Esophagus squamous epithelium (tissue), 5 donors: ENCODE data around the gene C9orf43. TPM values are rescaled to one million over a fixed set of nuclear protein-coding genes. Genes with fewer than 3 reads are reported as not detected.
A peak's percentile ranks its signal among the peaks of the same experiment; 100 is the strongest.

Source experiments
- DNase-seq: peaks from one replicate; lab custom pipeline; 2025; lab: John Stamatoyannopoulos, UW
- H3K27ac ChIP-seq, 4 donors: fragments of 200-600 bp; sonication (generic); one replicate each; pipeline ENCODE4 v1.5.1; 2016 to 2019; ENCODE audit warnings: mild to moderate bottlenecking in 1 of 4
- H3K27me3 ChIP-seq, 4 donors: fragments of 200-600 bp; sonication (generic); 1 replicate in 3 of 4; 2 replicates in 1 of 4; pipeline versions ENCODE4 v1.5.1 to v1.6.0; 2017 to 2021; ENCODE audit warnings: antibody characterized with exemption in 1 of 4
- H3K36me3 ChIP-seq, 3 donors: fragments of 200-600 bp; sonication (generic); one replicate each; pipeline ENCODE4 v1.5.1; 2016 to 2019
- H3K4me1 ChIP-seq, 3 donors: fragments of 200-600 bp; sonication (generic); one replicate each; pipeline ENCODE4 v1.5.1; 2017 to 2019
- H3K4me3 ChIP-seq, 4 donors: fragments of 200-600 bp; sonication (generic); 1 replicate in 3 of 4; 2 replicates in 1 of 4; pipeline ENCODE4 v1.5.1; 2016 to 2019; ENCODE audit warnings: mild to moderate bottlenecking in 2 of 4, moderate library complexity in 1 of 4
- H3K9me3 ChIP-seq, 3 donors: fragments of 200-600 bp; sonication (generic); one replicate each; pipeline ENCODE4 v1.5.1; 2016 to 2019
- POLR2A ChIP-seq, 4 donors: fragments of 450-650 bp; IDR thresholded peaks; one replicate each; pipeline ENCODE4 v1.6.1; 2017; ENCODE audit warnings: antibody characterized with exemption in 4 of 4, mild to moderate bottlenecking in 4 of 4, moderate library complexity in 3 of 4
- WGBS, 2 donors: methylation state at CpG; one replicate each; pipeline ENCODE4 v1.1.5; 2018; 5-methylcytosine and 5-hydroxymethylcytosine counted together
- intact Hi-C: fragments of 100-400 bp; cut with DNase I; formaldehyde crosslinking; loops from one replicate; pipeline ENCODE4 v1.15.0; 2022
- total RNA-seq, 4 donors: library from RNA; depleted of rRNA; stranded (reverse); fragments of >200 nt; gene quantifications; one replicate each; pipeline ENCODE4 v1.1.0, GENCODE V29; 2016
- TF ChIP-seq, protein P1 (sequence below), 6 experiments: fragments of 450-650 bp in 4 of 6; fragments of 200-600 bp in 2 of 6; sonication (generic) in 2 of 6; IDR thresholded peaks; one replicate each; pipeline ENCODE4 v1.5.1; 2016 to 2019; ENCODE audit warnings: antibody characterized with exemption in 6 of 6, mild to moderate bottlenecking in 4 of 6, moderate library complexity in 4 of 6
- donor health status: DM: yes; HTN: yes; CAD: no.

The C9orf43 gene
- total RNA-seq, 4 donors from 2014 or later = 0.32 to 0.79 (median 0.38) TPM

DNA sequence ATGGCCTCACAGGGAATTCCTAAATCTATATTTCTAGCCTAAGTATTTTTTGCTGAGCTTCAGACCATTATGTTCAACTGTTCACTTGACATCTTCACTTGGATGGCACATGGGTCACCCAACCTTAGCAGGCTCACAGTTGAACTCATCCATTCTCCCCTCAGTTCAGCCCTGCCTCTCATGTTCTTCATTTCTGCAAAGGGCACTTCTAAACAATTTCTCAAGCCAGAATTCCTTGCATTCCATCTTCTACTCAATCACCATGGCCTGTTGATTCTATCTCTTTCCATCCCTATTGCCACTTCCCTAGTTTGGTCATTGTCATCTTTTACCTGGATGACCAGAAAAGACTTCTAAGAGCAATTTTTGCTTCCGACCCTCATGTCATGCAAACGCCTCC lies 45.7 kb downstream of the C9orf43 start:
- Histone ChIP-seq H3K9me3 (no peaks in the 10 kb centered on the region), H3K27me3 (no peaks in the 10 kb centered on the region), H3K36me3 (no peaks in the 10 kb centered on the region), H3K4me1 (peaks cover 0 to 28% (median 15%) of the 10 kb centered on the region in 3 donors), H3K27ac (peak overlapping the region; percentile 64 to 83 (median 82)), H3K4me3 (no peak overlapping the region)
- no peak for DNase-seq
- no peak for TF ChIP-seq POLR2A (IDR thresholded peaks at IDR 0.05)
- TF ChIP-seq, protein P1, sequence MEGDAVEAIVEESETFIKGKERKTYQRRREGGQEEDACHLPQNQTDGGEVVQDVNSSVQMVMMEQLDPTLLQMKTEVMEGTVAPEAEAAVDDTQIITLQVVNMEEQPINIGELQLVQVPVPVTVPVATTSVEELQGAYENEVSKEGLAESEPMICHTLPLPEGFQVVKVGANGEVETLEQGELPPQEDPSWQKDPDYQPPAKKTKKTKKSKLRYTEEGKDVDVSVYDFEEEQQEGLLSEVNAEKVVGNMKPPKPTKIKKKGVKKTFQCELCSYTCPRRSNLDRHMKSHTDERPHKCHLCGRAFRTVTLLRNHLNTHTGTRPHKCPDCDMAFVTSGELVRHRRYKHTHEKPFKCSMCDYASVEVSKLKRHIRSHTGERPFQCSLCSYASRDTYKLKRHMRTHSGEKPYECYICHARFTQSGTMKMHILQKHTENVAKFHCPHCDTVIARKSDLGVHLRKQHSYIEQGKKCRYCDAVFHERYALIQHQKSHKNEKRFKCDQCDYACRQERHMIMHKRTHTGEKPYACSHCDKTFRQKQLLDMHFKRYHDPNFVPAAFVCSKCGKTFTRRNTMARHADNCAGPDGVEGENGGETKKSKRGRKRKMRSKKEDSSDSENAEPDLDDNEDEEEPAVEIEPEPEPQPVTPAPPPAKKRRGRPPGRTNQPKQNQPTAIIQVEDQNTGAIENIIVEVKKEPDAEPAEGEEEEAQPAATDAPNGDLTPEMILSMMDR (IDR thresholded peaks at IDR 0.05) = no peak
- WGBS, 2 donors = 95 to 96% methylated on average over 2 of the region's 2 CpGs
- intact Hi-C loops = loop anchor here (5.0 kb wide), 1 partner anchor 131 kb away; no protein-coding TSS in a partner anchor

DNA sequence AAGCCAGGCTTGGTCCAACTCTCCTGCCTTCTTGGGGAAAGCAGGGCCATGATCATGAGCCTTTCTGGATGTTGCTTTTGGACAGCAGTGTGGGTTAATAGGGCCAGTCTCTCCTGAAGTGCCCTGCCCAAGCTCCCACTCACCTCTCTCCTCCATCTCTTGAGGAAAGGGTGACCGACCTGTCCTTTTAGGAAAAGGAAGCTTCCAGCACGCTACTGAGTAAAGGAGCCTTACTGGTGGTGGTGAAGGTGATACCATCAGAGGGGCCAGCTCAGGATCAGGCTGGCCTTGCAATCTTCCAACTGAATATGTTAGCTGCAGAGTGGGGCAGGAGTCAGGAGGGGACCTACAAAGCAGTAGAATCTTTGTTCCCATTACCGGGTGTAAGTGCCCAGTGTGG lies 50.7 kb downstream of the C9orf43 start:
- intact Hi-C loops = no loop called here
- no peak for DNase-seq
- 82 to 93% methylated on average over 2 to 3 of the region's 3 CpGs for WGBS, 2 donors

DNA sequence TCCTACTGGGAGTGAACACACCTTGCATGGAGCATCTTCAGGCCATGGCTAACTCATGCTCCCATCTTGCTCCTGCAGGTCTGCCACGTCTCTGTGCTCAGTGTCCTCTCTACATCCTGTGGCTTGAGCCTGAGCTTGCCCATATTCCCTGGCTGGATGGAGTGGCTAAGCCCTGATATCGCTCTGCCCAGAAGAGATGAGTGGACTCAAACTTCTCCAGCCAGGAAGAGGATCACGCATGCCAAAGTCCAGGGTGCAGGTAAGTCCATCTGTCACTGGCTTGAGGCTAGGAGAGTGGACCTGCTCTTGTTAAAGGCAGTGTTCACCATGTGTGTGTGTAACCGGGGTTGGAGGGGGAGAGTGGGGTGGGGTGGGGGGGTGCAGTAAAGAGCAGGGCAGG lies 51.4 kb downstream of the C9orf43 start:
- intact Hi-C loops = no loop called here
- no peaks in the 10 kb centered on the region for H3K9me3 ChIP-seq
- no peaks in the 10 kb centered on the region for H3K36me3 ChIP-seq
- WGBS, 2 donors = 91 to 100% methylated on average over 2 to 4 of the region's 4 CpGs
- H3K27ac ChIP-seq = no peak overlapping the region
- no peak for TF ChIP-seq POLR2A (IDR thresholded peaks at IDR 0.05)
- TF ChIP-seq, protein P1 (IDR thresholded peaks at IDR 0.05) = no peak
- no peak for DNase-seq
- peaks cover 6 to 28% (median 10%) of the 10 kb centered on the region in 3 donors for H3K4me1 ChIP-seq
- no peak overlapping the region for H3K4me3 ChIP-seq
- peaks cover 0 to 12% (median 0%) of the 10 kb centered on the region in 4 donors for H3K27me3 ChIP-seq

More for the DNA sequence above, 50.7 kb downstream of the C9orf43 start:
- H3K4me1 ChIP-seq = peaks cover 6 to 30% (median 10%) of the 10 kb centered on the region in 3 donors
- no peak overlapping the region for H3K4me3 ChIP-seq
- TF ChIP-seq, protein P1 (IDR thresholded peaks at IDR 0.05) = no peak
- TF ChIP-seq POLR2A (IDR thresholded peaks at IDR 0.05) = no peak
- no peaks in the 10 kb centered on the region for H3K9me3 ChIP-seq
- H3K36me3 ChIP-seq = no peaks in the 10 kb centered on the region
- H3K27me3 ChIP-seq = peaks cover 0 to 12% (median 0%) of the 10 kb centered on the region in 4 donors
- H3K27ac ChIP-seq = no peak overlapping the region

DNA sequence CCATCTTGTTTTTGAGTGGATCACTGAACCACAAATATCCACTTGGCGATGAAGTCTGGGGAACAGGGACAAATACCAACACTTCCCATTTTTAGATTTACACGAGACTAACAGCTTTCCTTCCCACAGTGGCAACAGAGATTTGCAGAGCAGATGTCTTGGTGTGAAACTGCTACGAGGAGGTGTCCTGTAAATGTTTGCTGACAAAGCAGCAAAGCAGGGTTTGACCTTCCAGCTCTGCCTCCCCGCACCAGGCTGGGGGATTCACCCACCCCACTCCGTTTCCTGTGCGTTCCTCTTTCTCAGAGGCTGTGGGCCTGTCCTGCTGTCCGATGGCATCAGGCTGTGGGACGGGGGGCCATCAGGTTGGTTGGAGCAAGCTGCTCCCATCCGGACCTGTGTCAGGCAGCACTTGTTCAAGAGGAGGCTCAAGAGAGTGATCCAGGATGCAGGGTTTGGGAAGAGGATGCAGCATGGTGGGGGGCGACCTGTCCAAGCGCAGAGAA lies 52.3 kb downstream of the C9orf43 start:
- no peak for DNase-seq
- Histone ChIP-seq H3K27me3 (peaks cover 0 to 12% (median 0%) of the 10 kb centered on the region in 4 donors), H3K4me1 (peaks cover 6 to 28% (median 10%) of the 10 kb centered on the region in 3 donors), H3K9me3 (no peaks in the 10 kb centered on the region), H3K27ac (no peak overlapping the region), H3K36me3 (no peaks in the 10 kb centered on the region), H3K4me3 (peak overlapping the region in 1 of 4 donors; percentile 67)
- no peak for TF ChIP-seq POLR2A (IDR thresholded peaks at IDR 0.05)
- 84 to 93% methylated on average over 4 to 8 of the region's 11 CpGs for WGBS, 2 donors
- intact Hi-C loops = no loop called here

DNA sequence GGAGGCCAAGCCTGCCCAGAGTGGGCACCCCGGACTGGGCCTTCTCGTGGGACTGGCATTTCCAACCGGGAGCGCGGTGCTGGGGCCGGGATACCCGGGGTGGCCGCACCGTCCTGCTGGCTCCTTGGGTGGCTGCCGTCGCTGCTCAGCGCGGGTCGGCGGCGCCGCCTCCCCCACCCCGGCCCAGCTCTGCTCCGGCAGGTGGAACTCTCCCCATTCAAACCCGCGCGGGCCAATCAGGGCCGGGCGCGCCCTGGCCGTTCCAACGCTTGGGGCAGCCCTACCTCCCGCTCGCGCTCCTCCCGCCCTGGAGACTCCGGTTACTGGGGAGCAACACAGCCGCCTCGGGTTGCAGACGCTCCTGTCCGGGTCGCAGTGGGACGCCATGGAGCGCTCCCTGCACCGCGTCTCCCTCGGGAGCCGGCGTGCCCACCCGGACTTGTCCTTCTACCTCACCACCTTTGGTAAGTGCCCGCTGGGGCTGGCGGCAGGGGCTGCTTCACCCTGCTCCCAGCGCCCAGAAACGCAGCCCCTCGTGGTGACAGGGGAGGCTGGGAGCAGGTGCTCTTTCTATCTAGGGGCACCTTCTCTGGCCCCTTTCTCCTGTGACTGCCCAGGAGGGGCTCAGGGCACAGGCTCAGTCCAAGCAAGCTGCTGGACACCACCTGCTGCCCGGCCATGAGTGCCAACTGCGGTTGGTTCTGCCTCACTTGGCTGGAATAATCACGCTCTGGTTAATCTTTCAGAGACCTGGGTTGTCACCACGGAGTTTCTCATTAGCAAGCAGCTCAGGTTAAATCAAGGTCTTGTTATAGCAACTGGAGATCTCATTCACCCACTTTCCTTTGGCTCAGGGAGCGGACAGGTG lies 53.1 kb downstream of the C9orf43 start, which contains the start of gene RGS3:
RGS3 (plus strand) TSS at position 310 of the 868 bp plus-strand sequence; CDS start at position 386, 76 bp downstream.
- 13 to 54% methylated on average over 10 to 18 of the region's 55 CpGs for WGBS, 2 donors
- Histone ChIP-seq H3K4me3 (peak within 1 kb of the TSS; percentile 24 to 67 (median 50)), H3K9me3 (no peaks in the 10 kb centered on the region), H3K36me3 (no peaks in the 10 kb centered on the region), H3K4me1 (peaks cover 6 to 28% (median 10%) of the 10 kb centered on the region in 3 donors), H3K27ac (peak within 1 kb of the TSS in 3 of 4 donors; percentile 49 to 55 (median 50)), H3K27me3 (peaks cover 0 to 12% (median 0%) of the 10 kb centered on the region in 4 donors)
- TF ChIP-seq POLR2A (IDR thresholded peaks at IDR 0.05) = peak in 1 of 4 donors; percentile 27
- TF ChIP-seq, protein P1 (IDR thresholded peaks at IDR 0.05) = no peak
- intact Hi-C loops = no loop called here
- no peak for DNase-seq
